CD4-positive, alpha-beta T cell treated with Interferon gamma for 1 hour (primary cell): ENCODE data around the gene TTC7B.

ENCODE experiments used
- DNase-seq: peaks from one replicate; pipeline ENCODE4 v3.0.0-alpha.2; 2020

Gene TTC7B

GRCh38 chr14:90733139-90733808, 83.0 kb downstream of the TTC7B start:
- no peak for DNase-seq

- no peak for DNase-seq
These were observed 83.5 kb downstream of the TTC7B start for GRCh38 chr14:90732718-90733117.

- no peak for DNase-seq
These were observed 84.1 kb downstream of the TTC7B start for GRCh38 chr14:90732139-90732538.

- DNase-seq, result no peak
These were observed 84.7 kb downstream of the TTC7B start for GRCh38 chr14:90731487-90731886.

GRCh38 chr14:90730206-90730766, 85.9 kb downstream of the TTC7B start:
- DNase-seq, result no peak

GRCh38 chr14:90728951-90729350, 87.3 kb downstream of the TTC7B start:
- DNase-seq, result no peak

- DNase-seq, result no peak
These were observed 89.1 kb downstream of the TTC7B start for GRCh38 chr14:90727082-90727481.

- no peak for DNase-seq
These were observed 89.6 kb downstream of the TTC7B start for GRCh38 chr14:90726656-90727055.

- no peak for DNase-seq
These were observed 91.4 kb downstream of the TTC7B start for GRCh38 chr14:90724866-90725265.

- DNase-seq, result no peak
These were observed 93.6 kb downstream of the TTC7B start for GRCh38 chr14:90722590-90722989.

GRCh38 chr14:90721619-90722305, 94.5 kb downstream of the TTC7B start:
- no peak for DNase-seq

GRCh38 chr14:90720832-90721231, 95.4 kb downstream of the TTC7B start:
- no peak for DNase-seq

- DNase-seq, result no peak
These were observed 95.9 kb downstream of the TTC7B start for GRCh38 chr14:90720336-90720735.

- no peak for DNase-seq
These were observed 98.3 kb downstream of the TTC7B start for GRCh38 chr14:90717916-90718315.

- DNase-seq, result no peak
These were observed 100.2 kb downstream of the TTC7B start for GRCh38 chr14:90715993-90716392.

- DNase-seq, result no peak
These were observed 100.7 kb downstream of the TTC7B start for GRCh38 chr14:90715495-90715894.

- DNase-seq, result no peak
These were observed 101.4 kb downstream of the TTC7B start for GRCh38 chr14:90714811-90715210.

- no peak for DNase-seq
These were observed 111.4 kb downstream of the TTC7B start for GRCh38 chr14:90704738-90705392.

GRCh38 chr14:90703841-90704737, 112.1 kb downstream of the TTC7B start:
- no peak for DNase-seq

GRCh38 chr14:90700933-90701776, 115.1 kb downstream of the TTC7B start:
- no peak for DNase-seq

- DNase-seq, result no peak
These were observed 117.2 kb downstream of the TTC7B start for GRCh38 chr14:90699016-90699415.

- DNase-seq, result no peak
These were observed 117.8 kb downstream of the TTC7B start for GRCh38 chr14:90698379-90698869.
